ENCODE data around the gene IQCE. TPM values are rescaled to one million over a fixed set of nuclear protein-coding genes. Genes with fewer than 3 reads are reported as not detected.

The IQCE gene
- total RNA-seq, 1 experiment from 2014 or later = 21.4 TPM

- RAD21 ChIA-PET (ENCODE audit: low non-redundant PET in 1 of 2, low total read pairs in 2 of 2, uncharacterized antibody in 2 of 2, unreplicated experiment in 2 of 2) = no interaction called here
- H3K4me2 ChIP-seq (ENCODE audit: low read length) = no peak overlapping the region
- DNase-seq (ENCODE audit: low read depth, low spot score) = no peak
- H4K20me1 ChIP-seq (ENCODE audit: insufficient read depth) = no peaks in the 10 kb centered on the region
- H3K27me3 ChIP-seq (ENCODE audit: insufficient read depth, low read length) = no peaks in the 10 kb centered on the region
- H3K9me3 ChIP-seq (ENCODE audit: control insufficient read depth in 1 of 2, insufficient read depth in 1 of 2, low read depth in 1 of 2, low read length in 2 of 2) = no peaks in the 10 kb centered on the region
- H3K27ac ChIP-seq (ENCODE audit: low read depth, low read length) = no peak overlapping the region
- intact Hi-C loops (cut with micrococcal nuclease) = no loop called here
- CTCF ChIA-PET = no interaction called here
- no peaks in the 10 kb centered on the region for H3K9me2 ChIP-seq (ENCODE audit: insufficient read depth)
- POLR2A ChIA-PET = no interaction called here
- no peak overlapping the region for H2AFZ ChIP-seq (ENCODE audit: low read depth, low read length, poor library complexity, severe bottlenecking)
- no peak overlapping the region for H3K9ac ChIP-seq (ENCODE audit: low read length)
- no peak overlapping the region for H3K4me3 ChIP-seq (replicated peaks in 1 of 2; ENCODE audit: low read depth in 1 of 2, low read length in 2 of 2)
- no peak for TF ChIP-seq EZH2 (IDR thresholded peaks at IDR 0.05)
- no peak for TF ChIP-seq FOSL1 (IDR thresholded peaks at IDR 0.05; ENCODE audit: low read depth)
- TF ChIP-seq ELF1 (IDR thresholded peaks at IDR 0.05; ENCODE audit: borderline replicate concordance, low read depth) = no peak
- no peak for TF ChIP-seq SRF (IDR thresholded peaks at IDR 0.05; ENCODE audit: low read depth)
- no peak for TF ChIP-seq ATF3 (IDR thresholded peaks at IDR 0.05)
- TF ChIP-seq CBX3 (IDR thresholded peaks at IDR 0.05; ENCODE audit: low read depth) = no peak
- no peak for TF ChIP-seq TCF7L2 (IDR thresholded peaks at IDR 0.05; ENCODE audit: borderline replicate concordance, extremely low read depth, insufficient read depth, insufficient read length)
- no peak for TF ChIP-seq CTCF (IDR thresholded peaks at IDR 0.05 in 2 of 3, conservative IDR thresholded peaks at IDR 0.05 in 1 of 3; ENCODE audit: borderline replicate concordance in 1 of 3, insufficient read depth in 1 of 3, low read depth in 2 of 3, low read length in 2 of 3)
- no peak for TF ChIP-seq EGR1 (IDR thresholded peaks at IDR 0.05; ENCODE audit: low read depth)
- no peak for TF ChIP-seq RAD21 (IDR thresholded peaks at IDR 0.05; ENCODE audit: low read depth)
- TF ChIP-seq YY1 (IDR thresholded peaks at IDR 0.05; ENCODE audit: extremely low read depth, insufficient replicate concordance, low read depth, low read length) = no peak
- TF ChIP-seq SP1 (IDR thresholded peaks at IDR 0.05; ENCODE audit: low read depth) = no peak
- TF ChIP-seq ZFX (IDR thresholded peaks at IDR 0.05) = no peak
- TF ChIP-seq CEBPB (IDR thresholded peaks at IDR 0.05; ENCODE audit: low read depth) = no peak
- no peak for TF ChIP-seq ZBTB33 (IDR thresholded peaks at IDR 0.05; ENCODE audit: extremely low read depth, insufficient replicate concordance, low read length)
- H3K79me2 ChIP-seq (ENCODE audit: insufficient read depth, low read length) = no peaks in the 10 kb centered on the region
- ATAC-seq = no peak
- peaks cover 8 to 26% of the 10 kb centered on the region in 2 experiments; a peak in 3 of 4 replicates for H3K4me1 ChIP-seq (ENCODE audit: control insufficient read depth in 1 of 2, insufficient read depth in 2 of 2, low read length in 2 of 2)
- H3K36me3 ChIP-seq (ENCODE audit: control insufficient read depth in 1 of 2, insufficient read depth in 2 of 2, low read length in 2 of 2) = no peaks in the 10 kb centered on the region
- BruUV-seq (replicated peaks) = no TSS peak
These were observed 44.0 kb upstream of the IQCE start for GRCh38 chr7:2514473-2515423.
